K562 (cell line): ENCODE data around the gene SUMF1. TPM values are rescaled to one million over a fixed set of nuclear protein-coding genes. Genes with fewer than 3 reads are reported as not detected.

ENCODE experiments used
- BRD9 ChIP-seq: fragments of 450-650 bp; IDR thresholded peaks from 2 replicates; pipeline ENCODE4 v1.6.1; 2018; ENCODE audit warnings: low read depth; ENCODE audit not compliant: partially characterized antibody
- COPS2 ChIP-seq: fragments of 450-650 bp; conservative IDR thresholded peaks from 2 replicates; pipeline ENCODE4 v1.6.1; 2016; ENCODE audit warnings: mild to moderate bottlenecking, moderate library complexity
- ERF ChIP-seq: fragments of 450-650 bp; formaldehyde crosslinking; IDR thresholded peaks from 2 replicates; pipeline ENCODE4 v1.4.0; 2020; ENCODE audit warnings: mild to moderate bottlenecking, mixed read lengths
- NCOA6 ChIP-seq: fragments of 450-650 bp; IDR thresholded peaks from 2 replicates; pipeline ENCODE4 v1.6.1; 2017; ENCODE audit warnings: mild to moderate bottlenecking
- PCBP2 ChIP-seq: fragments of 200-400 bp; formaldehyde crosslinking; IDR thresholded peaks from 2 replicates; pipeline ENCODE4 v1.6.1; 2018; ENCODE audit warnings: low read length, low read depth, mild to moderate bottlenecking, moderate library complexity; ENCODE audit not compliant: poor library complexity, severe bottlenecking
- RBM22 ChIP-seq: fragments of 200-400 bp; formaldehyde crosslinking; IDR thresholded peaks from 2 replicates; pipeline ENCODE4 v1.6.1; 2018; ENCODE audit warnings: low read length, low read depth; ENCODE audit not compliant: poor library complexity, severe bottlenecking
- SIN3B ChIP-seq: fragments of 450-650 bp; IDR thresholded peaks from 2 replicates; pipeline ENCODE4 v1.6.1; 2017; ENCODE audit warnings: low read depth, mild to moderate bottlenecking, moderate library complexity
- SP1 ChIP-seq: sonication (generic); formaldehyde crosslinking; IDR thresholded peaks from 2 replicates; pipeline ENCODE4 v1.8.1; 2022; ENCODE audit warnings: mild to moderate bottlenecking, missing genetic modification reagents
- ZBTB11 ChIP-seq, 3 experiments: fragments of 200-800 bp in 1 of 3; fragments of 250-450 bp in 1 of 3; fragments of 450-650 bp in 1 of 3; sonication (Bioruptor Pico) in 1 of 3; sonication (Bioruptor generic) in 1 of 3; formaldehyde crosslinking in 1 of 3; IDR thresholded peaks; 2 replicates each; pipeline versions ENCODE4 v1.6.1 to v1.8.0; 2016 to 2022; ENCODE audit warnings: mild to moderate bottlenecking in 2 of 3, missing genetic modification characterization in 2 of 3, missing compliant biosample characterization in 1 of 3, moderate library complexity in 1 of 3
- ZNF41 ChIP-seq: fragments of 250-450 bp; sonication (Bioruptor Pico); conservative IDR thresholded peaks from 2 replicates; pipeline ENCODE4 v1.4.0; 2020; ENCODE audit warnings: mild to moderate bottlenecking
- polyA plus RNA-seq, 8 experiments: library from polyadenylated mRNA; depleted of rRNA in 4 of 8; stranded (reverse) in 5 of 8; unstranded in 3 of 8; fragments of >200 nt; fragmentation: Nextera tagmentation in 2 of 8; fragmentation: Illumina TruSeq in 1 of 8; extraction: Ambion mirVana in 2 of 8; extraction: Trizol in 1 of 8; gene quantifications; 2 replicates each; pipeline versions ENCODE4 v1.2.1 to v1.2.3, GENCODE V29; 2011 to 2014; ENCODE audit warnings: inconsistent platforms in 1 of 8, missing spikeins in 1 of 8
- total RNA-seq, 7 experiments: library from RNA; depleted of rRNA in 6 of 7; stranded (reverse); fragments of >200 nt in 6 of 7; fragmentation: Illumina TruSeq in 2 of 7; extraction: Trizol in 2 of 7; gene quantifications; 2 replicates each; pipeline versions ENCODE4 v1.2.1 to v1.2.3, GENCODE V29; 2011 to 2021; ENCODE audit warnings: low replicate concordance in 1 of 7
- TF ChIP-seq, protein P1 (sequence below): fragments of 250-450 bp; sonication (Bioruptor Pico); IDR thresholded peaks from 2 replicates; pipeline ENCODE4 v1.6.1; 2021; ENCODE audit warnings: mild to moderate bottlenecking
- TF ChIP-seq, protein P2 (sequence below): IDR thresholded peaks from 2 replicates; pipeline ENCODE4 v1.6.1; 2011; ENCODE audit not compliant: insufficient read length; ENCODE audit errors: extremely low read depth

Gene SUMF1
- total and polyA plus RNA-seq, 9 of the 15 experiments (the other 6 are each of a cell fraction or from before 2014, with no cell fraction given) = 1.3 to 7.4 (median 4.2) TPM

DNA sequence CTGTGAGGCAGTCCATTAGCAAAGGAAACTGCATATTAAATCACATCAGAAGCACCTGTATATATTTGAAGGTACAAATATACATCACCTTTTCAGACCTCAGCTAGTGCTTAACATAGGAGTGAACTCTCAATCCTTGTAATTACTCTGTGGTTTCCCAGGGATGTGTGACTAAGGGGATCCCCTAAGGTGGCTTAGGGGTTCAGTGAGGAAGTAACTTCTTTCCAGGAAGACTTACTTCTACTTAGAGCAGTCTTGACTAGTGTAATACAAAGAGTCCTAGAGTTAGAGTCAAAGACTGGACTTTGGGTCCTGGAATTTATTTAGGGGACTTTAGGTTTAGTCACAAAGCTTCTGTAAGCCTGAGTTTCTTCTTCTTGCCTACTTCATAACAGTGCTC lies 8.7 kb upstream of the SUMF1 start (continued):
- no peak for TF ChIP-seq ZBTB11 (CRISPR knock-in tag; IDR thresholded peaks at IDR 0.05)
- TF ChIP-seq BRD9 = no peak
- TF ChIP-seq COPS2 = no peak
- TF ChIP-seq, protein P1, sequence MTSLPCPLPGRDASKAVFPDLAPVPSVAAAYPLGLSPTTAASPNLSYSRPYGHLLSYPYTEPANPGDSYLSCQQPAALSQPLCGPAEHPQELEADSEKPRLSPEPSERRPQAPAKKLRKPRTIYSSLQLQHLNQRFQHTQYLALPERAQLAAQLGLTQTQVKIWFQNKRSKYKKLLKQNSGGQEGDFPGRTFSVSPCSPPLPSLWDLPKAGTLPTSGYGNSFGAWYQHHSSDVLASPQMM (CRISPR knock-in tag) = no peak
- no peak for TF ChIP-seq RBM22
- no peak for TF ChIP-seq SIN3B
- TF ChIP-seq SP1 (CRISPR knock-in tag) = no peak
- no peak for TF ChIP-seq NCOA6
- TF ChIP-seq, protein P2, sequence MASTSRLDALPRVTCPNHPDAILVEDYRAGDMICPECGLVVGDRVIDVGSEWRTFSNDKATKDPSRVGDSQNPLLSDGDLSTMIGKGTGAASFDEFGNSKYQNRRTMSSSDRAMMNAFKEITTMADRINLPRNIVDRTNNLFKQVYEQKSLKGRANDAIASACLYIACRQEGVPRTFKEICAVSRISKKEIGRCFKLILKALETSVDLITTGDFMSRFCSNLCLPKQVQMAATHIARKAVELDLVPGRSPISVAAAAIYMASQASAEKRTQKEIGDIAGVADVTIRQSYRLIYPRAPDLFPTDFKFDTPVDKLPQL = no peak
- TF ChIP-seq ERF (CRISPR knock-in tag) = no peak
- TF ChIP-seq PCBP2 = no peak
- TF ChIP-seq ZNF41 (CRISPR knock-in tag) = no peak
- TF ChIP-seq, all 486 proteins: peak for 0
